Measurements from ENCODE around the gene OR2AG1. TPM values are rescaled to one million over a fixed set of nuclear protein-coding genes. Genes with fewer than 3 reads are reported as not detected.
"Not testable (repeated sequence)": the region's sequence is repeated elsewhere in the genome, so short reads cannot be mapped to it uniquely, and the experiment has no call there.

Gene OR2AG1
- polyA plus RNA-seq, 1 donor (not counting 4 experiments of a cell fraction or from before 2014, with no cell fraction given) = not detected

DNA sequence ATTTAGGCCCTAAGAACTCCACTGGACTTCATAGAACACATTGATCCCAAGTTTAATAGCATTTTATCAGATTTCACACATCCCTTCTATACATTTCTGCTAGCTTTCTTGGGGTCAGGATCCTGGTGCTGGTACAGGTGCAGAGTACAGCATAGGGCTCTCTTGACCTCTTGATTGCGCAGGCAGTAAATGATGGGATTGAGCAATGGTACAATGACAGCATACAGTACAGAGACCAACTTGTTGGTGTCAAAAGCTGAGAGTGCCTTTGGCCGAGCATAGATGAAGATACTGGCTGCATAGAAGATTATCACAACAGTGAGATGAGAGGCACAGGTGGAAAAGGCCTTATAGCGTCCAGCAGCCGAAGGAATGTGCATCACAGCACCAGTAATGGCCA, 11.8 kb downstream of the OR2AG1 start:
- Histone ChIP-seq H4K20me1 (ENCODE audit: control insufficient read depth, extremely low read depth, insufficient read depth, low read length) (no peaks in the 10 kb centered on the region), H3K79me2 (ENCODE audit: control insufficient read depth, insufficient read depth, low read length) (no peaks in the 10 kb centered on the region), H3K4me2 (ENCODE audit: control insufficient read depth, extremely low read depth, insufficient read depth, low read depth, low read length) (no peak overlapping the region), H3K36me3 (ENCODE audit: control insufficient read depth in 2 of 2, extremely low read depth in 1 of 2, insufficient read depth in 2 of 2, low read length in 2 of 2) (no peaks in the 10 kb centered on the region), H3K9me1 (ENCODE audit: control insufficient read depth, extremely low read depth, insufficient read depth, low read length) (no peaks in the 10 kb centered on the region), H2AFZ (ENCODE audit: control insufficient read depth, low read length) (no peak overlapping the region), H3K27ac (ENCODE audit: control insufficient read depth, insufficient read depth, low read length) (no peak overlapping the region), H3K4me1 (ENCODE audit: control insufficient read depth, extremely low read depth, insufficient read depth, low read length) (no peaks in the 10 kb centered on the region), H3K27me3 (ENCODE audit: control insufficient read depth, extremely low read depth, insufficient read depth, low read length) (no peaks in the 10 kb centered on the region), H3K9ac (ENCODE audit: control insufficient read depth, extremely low read depth, insufficient read depth, low read length) (no peak overlapping the region), H3K4me3 (ENCODE audit: control insufficient read depth in 2 of 3, extremely low read depth in 1 of 3, insufficient read depth in 2 of 3, low read depth in 1 of 3, low read length in 3 of 3) (no peak overlapping the region), H3K9me3 (ENCODE audit: control insufficient read depth, low read depth, low read length) (no peaks in the 10 kb centered on the region)
- no peak for FAIRE-seq
- DNase-seq (ENCODE audit: low read depth, low spot score) = no peak
- TF ChIP-seq, protein P1, sequence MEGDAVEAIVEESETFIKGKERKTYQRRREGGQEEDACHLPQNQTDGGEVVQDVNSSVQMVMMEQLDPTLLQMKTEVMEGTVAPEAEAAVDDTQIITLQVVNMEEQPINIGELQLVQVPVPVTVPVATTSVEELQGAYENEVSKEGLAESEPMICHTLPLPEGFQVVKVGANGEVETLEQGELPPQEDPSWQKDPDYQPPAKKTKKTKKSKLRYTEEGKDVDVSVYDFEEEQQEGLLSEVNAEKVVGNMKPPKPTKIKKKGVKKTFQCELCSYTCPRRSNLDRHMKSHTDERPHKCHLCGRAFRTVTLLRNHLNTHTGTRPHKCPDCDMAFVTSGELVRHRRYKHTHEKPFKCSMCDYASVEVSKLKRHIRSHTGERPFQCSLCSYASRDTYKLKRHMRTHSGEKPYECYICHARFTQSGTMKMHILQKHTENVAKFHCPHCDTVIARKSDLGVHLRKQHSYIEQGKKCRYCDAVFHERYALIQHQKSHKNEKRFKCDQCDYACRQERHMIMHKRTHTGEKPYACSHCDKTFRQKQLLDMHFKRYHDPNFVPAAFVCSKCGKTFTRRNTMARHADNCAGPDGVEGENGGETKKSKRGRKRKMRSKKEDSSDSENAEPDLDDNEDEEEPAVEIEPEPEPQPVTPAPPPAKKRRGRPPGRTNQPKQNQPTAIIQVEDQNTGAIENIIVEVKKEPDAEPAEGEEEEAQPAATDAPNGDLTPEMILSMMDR (optimal IDR thresholded peaks at IDR 0.05 in 1 of 3, IDR thresholded peaks at IDR 0.05 in 1 of 3, conservative IDR thresholded peaks at IDR 0.05 in 1 of 3; ENCODE audit: extremely low read depth in 1 of 3, insufficient read depth in 2 of 3, low read length in 3 of 3) = no peak
- TF ChIP-seq EZH2 (IDR thresholded peaks at IDR 0.05; ENCODE audit: low read length) = no peak
- dilution Hi-C loops (cut with MboI; ENCODE audit: extremely low pct_ligation_motif_present, low sequenced_read_pairs) = no loop called here

DNA sequence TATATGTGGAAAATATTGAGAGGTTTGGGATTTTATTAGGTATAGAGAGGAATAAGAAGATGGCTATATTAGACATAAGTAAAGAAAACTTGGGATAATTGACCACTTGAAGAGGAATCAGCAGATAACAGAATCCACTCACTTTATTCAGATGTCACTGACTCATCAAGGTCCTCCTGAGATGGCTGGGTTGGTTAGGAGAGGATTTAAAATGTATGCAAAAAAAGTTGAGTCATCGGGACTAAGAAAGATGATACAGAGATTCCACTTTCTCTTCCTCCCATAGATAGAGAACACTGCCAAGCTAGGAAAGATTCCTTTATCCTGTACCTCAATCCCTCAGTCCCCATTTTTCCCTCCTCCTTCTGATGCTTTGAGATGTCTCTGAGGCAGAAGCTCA, 16.6 kb downstream of the OR2AG1 start, which contains the start of gene OR6A2:
OR6A2 (minus strand) TSS at position 288 of the 400 bp plus-strand sequence. CDS start 3,981 bp downstream, outside the sequence.
- DNase-seq (ENCODE audit: low read depth, low spot score) = no peak
- H3K4me3 ChIP-seq (ENCODE audit: control insufficient read depth in 2 of 3, extremely low read depth in 1 of 3, insufficient read depth in 2 of 3, low read depth in 1 of 3, low read length in 3 of 3) = no peak within 1 kb of the TSS
- no peak within 1 kb of the TSS for H2AFZ ChIP-seq (ENCODE audit: control insufficient read depth, low read length)
- H3K4me1 ChIP-seq (ENCODE audit: control insufficient read depth, extremely low read depth, insufficient read depth, low read length) = no peaks in the 10 kb centered on the region
- no peaks in the 10 kb centered on the region for H3K36me3 ChIP-seq (ENCODE audit: control insufficient read depth in 2 of 2, extremely low read depth in 1 of 2, insufficient read depth in 2 of 2, low read length in 2 of 2)
- no peaks in the 10 kb centered on the region for H3K9me3 ChIP-seq (ENCODE audit: control insufficient read depth, low read depth, low read length)
- dilution Hi-C loops (cut with MboI; ENCODE audit: extremely low pct_ligation_motif_present, low sequenced_read_pairs) = no loop called here
- no peak within 1 kb of the TSS for H3K27ac ChIP-seq (ENCODE audit: control insufficient read depth, insufficient read depth, low read length)
- H4K20me1 ChIP-seq (ENCODE audit: control insufficient read depth, extremely low read depth, insufficient read depth, low read length) = no peaks in the 10 kb centered on the region
- H3K27me3 ChIP-seq (ENCODE audit: control insufficient read depth, extremely low read depth, insufficient read depth, low read length) = no peaks in the 10 kb centered on the region
- H3K79me2 ChIP-seq (ENCODE audit: control insufficient read depth, insufficient read depth, low read length) = no peaks in the 10 kb centered on the region
- H3K9me1 ChIP-seq (ENCODE audit: control insufficient read depth, extremely low read depth, insufficient read depth, low read length) = no peaks in the 10 kb centered on the region
- no peak within 1 kb of the TSS for H3K4me2 ChIP-seq (ENCODE audit: control insufficient read depth, extremely low read depth, insufficient read depth, low read depth, low read length)
- FAIRE-seq = no peak
- H3K9ac ChIP-seq (ENCODE audit: control insufficient read depth, extremely low read depth, insufficient read depth, low read length) = no peak within 1 kb of the TSS
- TF ChIP-seq EZH2 (IDR thresholded peaks at IDR 0.05; ENCODE audit: low read length) = no peak
- TF ChIP-seq, protein P1 (optimal IDR thresholded peaks at IDR 0.05 in 1 of 3, IDR thresholded peaks at IDR 0.05 in 1 of 3, conservative IDR thresholded peaks at IDR 0.05 in 1 of 3; ENCODE audit: extremely low read depth in 1 of 3, insufficient read depth in 2 of 3, low read length in 3 of 3) = no peak

DNA sequence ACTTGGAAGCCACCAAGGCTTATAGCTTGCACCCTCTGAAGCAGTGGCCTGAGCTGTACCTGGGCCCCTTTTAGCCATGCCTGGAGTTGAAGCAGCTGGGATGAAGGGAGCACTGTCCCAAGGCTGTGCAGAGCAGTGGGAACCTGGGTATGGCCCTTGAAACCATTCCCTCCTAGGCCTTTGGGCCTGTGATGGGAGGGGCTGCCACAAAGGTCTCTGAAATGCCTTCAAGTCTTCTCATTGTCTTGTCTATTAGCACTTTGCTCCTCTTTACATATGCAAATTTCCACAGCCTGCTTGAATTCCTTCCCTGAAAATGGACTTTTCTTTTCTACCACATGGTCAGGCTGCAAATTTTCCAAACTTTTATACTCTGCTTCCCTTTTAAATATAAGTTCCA, 18.3 kb downstream of the OR2AG1 start:
- dilution Hi-C loops (cut with MboI; ENCODE audit: extremely low pct_ligation_motif_present, low sequenced_read_pairs); H3K27me3 ChIP-seq (ENCODE audit: control insufficient read depth, extremely low read depth, insufficient read depth, low read length); FAIRE-seq: not testable (repeated sequence)

More for the DNA sequence above, 18.3 kb downstream of the OR2AG1 start:
- not testable (repeated sequence) for H3K36me3 ChIP-seq (ENCODE audit: control insufficient read depth in 2 of 2, extremely low read depth in 1 of 2, insufficient read depth in 2 of 2, low read length in 2 of 2); H3K27ac ChIP-seq (ENCODE audit: control insufficient read depth, insufficient read depth, low read length); DNase-seq (ENCODE audit: low read depth, low spot score); H3K79me2 ChIP-seq (ENCODE audit: control insufficient read depth, insufficient read depth, low read length); H3K9me3 ChIP-seq (ENCODE audit: control insufficient read depth, low read depth, low read length); H4K20me1 ChIP-seq (ENCODE audit: control insufficient read depth, extremely low read depth, insufficient read depth, low read length); H2AFZ ChIP-seq (ENCODE audit: control insufficient read depth, low read length); H3K9ac ChIP-seq (ENCODE audit: control insufficient read depth, extremely low read depth, insufficient read depth, low read length); H3K4me2 ChIP-seq (ENCODE audit: control insufficient read depth, extremely low read depth, insufficient read depth, low read depth, low read length); H3K4me1 ChIP-seq (ENCODE audit: control insufficient read depth, extremely low read depth, insufficient read depth, low read length); H3K4me3 ChIP-seq (ENCODE audit: control insufficient read depth in 2 of 3, extremely low read depth in 1 of 3, insufficient read depth in 2 of 3, low read depth in 1 of 3, low read length in 3 of 3); H3K9me1 ChIP-seq (ENCODE audit: control insufficient read depth, extremely low read depth, insufficient read depth, low read length)
